Gastroesophageal sphincter (tissue), 3 donors: ENCODE measurements around the gene GNA14.

Source experiments
- CTCF ChIP-seq, 4 experiments: fragments of 200-600 bp in 2 of 4; fragments of 450-650 bp in 2 of 4; sonication (generic) in 1 of 4; IDR thresholded peaks; one replicate each; pipeline ENCODE4 v1.5.1; 2017 to 2019; ENCODE audit warnings: antibody characterized with exemption in 4 of 4, mild to moderate bottlenecking in 2 of 4, moderate library complexity in 2 of 4
- EP300 ChIP-seq: sonication (generic); formaldehyde crosslinking; IDR thresholded peaks from one replicate; pipeline ENCODE4 v1.6.1; 2017; ENCODE audit warnings: antibody characterized with exemption, mild to moderate bottlenecking
- POLR2A ChIP-seq, 2 donors: fragments of 450-650 bp; IDR thresholded peaks; one replicate each; pipeline ENCODE4 v1.6.1; 2017; ENCODE audit warnings: antibody characterized with exemption in 2 of 2, mild to moderate bottlenecking in 2 of 2, moderate library complexity in 1 of 2
- POLR2AphosphoS5 ChIP-seq: sonication (generic); formaldehyde crosslinking; IDR thresholded peaks from one replicate; pipeline ENCODE4 v1.6.1; 2017; ENCODE audit warnings: antibody characterized with exemption

- TF ChIP-seq CTCF (IDR thresholded peaks at IDR 0.05) (no peak), POLR2A (IDR thresholded peaks at IDR 0.05) (no peak), POLR2AphosphoS5 (no peak), EP300 (no peak)
Observed at GRCh38 chr9:77546376-77546950, 101.7 kb downstream of the GNA14 start.
